A549 (cell line): Measurements from ENCODE around the gene FAM50B.

Experiments
- CTCF ChIP-seq: fragments of >200 bp; sonication (Bioruptor Twin); formaldehyde crosslinking; IDR thresholded peaks from 3 replicates; pipeline ENCODE4 v1.5.1; 2016
- EHMT2 ChIP-seq: fragments of 200-600 bp; sonication (generic); IDR thresholded peaks from 2 replicates; pipeline ENCODE4 v1.6.1; 2016; ENCODE audit warnings: antibody characterized with exemption, low read depth, mild to moderate bottlenecking, moderate library complexity
- MAX ChIP-seq: IDR thresholded peaks from 2 replicates; pipeline ENCODE4 v1.6.1; 2012
- POLR2A ChIP-seq: IDR thresholded peaks from 2 replicates; pipeline ENCODE4 v1.6.1; 2012; ENCODE audit warnings: mild to moderate bottlenecking, low read length
- RNF2 ChIP-seq: fragments of 200-600 bp; sonication (generic); IDR thresholded peaks from 2 replicates; pipeline ENCODE4 v1.6.1; 2016; ENCODE audit warnings: low read depth, mild to moderate bottlenecking, antibody characterized with exemption, moderate library complexity, borderline replicate concordance

- TF ChIP-seq CTCF (no peak), RNF2 (no peak), MAX (no peak), POLR2A (no peak), EHMT2 (no peak)
Observed at GRCh38 chr6:3867641-3868502, 18.7 kb downstream of the FAM50B start.
